Activated naive CD8-positive, alpha-beta T cell treated with anti-CD3 and anti-CD28 coated beads, Interleukin-2, amount 50 U/mL, for 16 hours (primary cell): ENCODE results near the gene CHST2.
A peak's percentile ranks its signal among the peaks of the same experiment; 100 is the strongest.
"Not testable (repeated sequence)": the region's sequence is repeated elsewhere in the genome, so short reads cannot be mapped to it uniquely, and the experiment has no call there.

Source experiments
- DNase-seq: peaks from one replicate; pipeline ENCODE4 v3.0.0-alpha.2; 2020; ENCODE audit warnings: low read depth, low spot score

CHST2 gene

GRCh38 chr3:143119009-143119914 lies at the start of gene CHST2:
Gene CHST2 (plus strand): TSS chr3:143119771. CDS start chr3:143120817, 1,046 bp downstream.
- peak; percentile 50 for DNase-seq

GRCh38 chr3:143070977-143071551 lies 48.5 kb upstream of the CHST2 start:
- DNase-seq = no peak

GRCh38 chr3:143071776-143072175 lies 47.8 kb upstream of the CHST2 start:
- DNase-seq = no peak

- not testable (repeated sequence) for DNase-seq
Observed at GRCh38 chr3:143072298-143073020, 47.1 kb upstream of the CHST2 start.

- DNase-seq = not testable (repeated sequence)
Observed at GRCh38 chr3:143073541-143073940, 46.0 kb upstream of the CHST2 start.

GRCh38 chr3:143073983-143074382 lies 45.6 kb upstream of the CHST2 start:
- DNase-seq = not testable (repeated sequence)

GRCh38 chr3:143078883-143079282 lies 40.7 kb upstream of the CHST2 start:
- DNase-seq = no peak

- DNase-seq = no peak
Observed at GRCh38 chr3:143080196-143080595, 39.4 kb upstream of the CHST2 start.

- DNase-seq = no peak
Observed at GRCh38 chr3:143081365-143081764, 38.2 kb upstream of the CHST2 start.

- no peak for DNase-seq
Observed at GRCh38 chr3:143081844-143082778, 37.5 kb upstream of the CHST2 start.

- DNase-seq = no peak
Observed at GRCh38 chr3:143083781-143084180, 35.8 kb upstream of the CHST2 start.

GRCh38 chr3:143084856-143085731 lies 34.5 kb upstream of the CHST2 start:
- DNase-seq = no peak

- DNase-seq = no peak
Observed at GRCh38 chr3:143088835-143089234, 30.7 kb upstream of the CHST2 start.

GRCh38 chr3:143089965-143090364 lies 29.6 kb upstream of the CHST2 start:
- DNase-seq = no peak

GRCh38 chr3:143090486-143090885 lies 29.1 kb upstream of the CHST2 start:
- no peak for DNase-seq

- no peak for DNase-seq
Observed at GRCh38 chr3:143090976-143091837, 28.4 kb upstream of the CHST2 start.

GRCh38 chr3:143092191-143092590 lies 27.4 kb upstream of the CHST2 start:
- DNase-seq = no peak

- DNase-seq = no peak
Observed at GRCh38 chr3:143095813-143096212, 23.8 kb upstream of the CHST2 start.

GRCh38 chr3:143098032-143098764 lies 21.4 kb upstream of the CHST2 start:
- DNase-seq = no peak
